ENCODE measurements around the gene MAP3K12.
"Not testable (repeated sequence)": the region's sequence is repeated elsewhere in the genome, so short reads cannot be mapped to it uniquely, and the experiment has no call there.

MAP3K12 gene

DNA sequence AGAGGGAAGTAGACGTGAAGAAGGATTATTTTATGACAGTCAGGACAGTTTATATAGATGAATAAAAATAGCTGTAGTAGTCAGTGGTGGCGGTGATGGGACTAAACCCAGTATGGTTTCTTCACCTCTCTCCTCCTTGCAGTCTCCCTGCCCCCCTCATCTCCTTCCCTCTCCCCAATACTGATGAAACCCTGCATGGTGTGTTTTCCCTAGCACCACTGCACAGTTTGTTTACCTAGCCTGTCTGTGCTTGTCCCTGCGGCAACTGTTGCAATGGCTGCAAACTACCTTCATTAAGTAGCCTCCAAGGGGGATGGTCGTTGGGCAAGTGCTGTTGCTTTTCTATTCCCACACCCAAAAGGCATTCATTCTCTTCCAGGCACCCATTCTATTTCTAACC lies 32.6 kb downstream of the MAP3K12 start:
- no peak for DNase-seq

DNA sequence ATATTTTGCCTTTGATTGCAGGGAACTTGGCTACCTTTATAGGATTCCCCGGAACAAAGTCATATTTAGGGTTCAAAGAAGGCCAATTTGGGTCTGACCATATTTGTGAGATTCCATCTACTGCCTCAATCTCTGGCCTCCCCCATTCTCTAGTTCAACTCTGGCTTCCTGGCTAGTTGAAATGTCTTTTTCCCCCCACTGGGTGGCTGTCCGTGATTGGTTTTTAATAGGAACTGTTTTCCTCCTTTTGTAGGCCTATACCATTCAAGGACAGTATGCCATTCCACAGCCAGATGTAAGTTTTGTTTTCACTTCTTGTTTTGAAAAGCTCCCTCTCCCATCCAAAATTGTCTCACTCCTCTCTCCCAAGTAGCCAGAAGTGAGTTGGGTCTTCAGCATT lies 33.6 kb downstream of the MAP3K12 start:
- DNase-seq = no peak

DNA sequence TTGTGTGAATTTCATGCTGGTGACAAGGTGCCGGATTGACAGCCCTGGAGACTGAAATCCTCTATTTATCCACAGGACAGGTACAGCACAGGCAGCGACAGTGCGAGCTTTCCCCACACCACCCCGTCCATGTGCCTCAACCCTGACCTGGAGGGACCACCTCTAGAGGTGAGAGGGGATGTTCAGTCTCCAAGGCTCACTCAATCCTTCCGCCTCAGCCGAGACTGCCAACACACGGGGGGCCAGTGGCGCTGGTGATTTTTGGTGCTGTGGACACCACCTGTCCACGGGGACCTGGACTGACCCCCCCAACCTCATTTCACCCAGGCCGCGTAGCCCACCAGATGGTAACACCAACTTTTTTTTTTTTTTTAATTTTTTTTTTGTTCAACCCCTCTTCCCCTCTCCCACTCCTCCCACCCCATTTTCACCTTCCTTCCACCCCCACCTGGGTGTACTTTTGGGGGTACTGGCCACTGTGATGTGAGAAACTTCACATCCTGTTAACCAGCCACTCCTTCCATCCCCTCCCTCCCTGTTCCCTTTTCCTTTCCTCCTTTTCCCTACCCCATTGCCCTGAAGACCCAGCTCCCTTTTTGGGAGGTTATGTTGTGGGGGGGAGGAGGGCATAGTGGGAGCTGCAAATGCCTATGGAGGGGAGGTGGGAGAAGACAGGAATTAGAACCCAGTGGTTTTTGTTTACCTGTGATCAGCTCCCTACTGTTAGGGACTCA lies 34.4 kb downstream of the MAP3K12 start:
- no peak for DNase-seq

DNA sequence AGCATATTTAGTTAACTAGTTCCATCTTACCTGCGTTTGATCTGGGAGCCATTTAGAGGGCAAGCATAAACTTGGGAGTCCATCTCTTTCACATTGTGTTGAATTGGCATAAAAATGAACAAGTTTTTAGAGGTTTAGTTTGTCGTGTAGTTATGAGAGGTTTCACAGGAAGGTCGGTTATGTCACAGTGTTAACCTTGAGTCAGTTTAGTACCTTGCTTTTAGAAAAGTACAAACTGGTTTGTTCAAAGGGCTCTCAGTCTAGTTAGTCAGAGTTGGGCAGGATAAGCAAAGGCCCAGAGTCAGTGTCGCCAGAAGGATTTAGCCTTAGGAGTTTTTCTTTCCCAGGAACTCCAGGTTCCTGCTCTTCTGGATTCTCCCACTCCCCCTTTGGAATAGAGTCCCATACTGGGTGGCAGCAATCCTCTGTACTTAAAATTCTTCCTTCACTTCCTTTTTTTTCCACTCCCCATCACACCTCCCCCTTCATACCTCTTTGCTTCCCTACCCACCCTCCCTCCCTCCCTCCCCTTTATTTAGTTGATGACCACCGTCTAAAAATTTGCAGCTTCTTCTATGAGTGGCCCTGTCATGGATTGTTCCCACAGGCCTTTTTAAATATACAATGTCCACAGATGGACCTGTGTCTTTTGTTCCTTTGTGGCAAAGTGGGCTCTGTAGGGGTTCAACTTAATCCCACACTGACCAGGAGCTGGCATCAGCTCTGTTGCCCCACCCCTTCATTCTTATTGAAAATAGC lies 35.3 kb downstream of the MAP3K12 start:
- DNase-seq = no peak

DNA sequence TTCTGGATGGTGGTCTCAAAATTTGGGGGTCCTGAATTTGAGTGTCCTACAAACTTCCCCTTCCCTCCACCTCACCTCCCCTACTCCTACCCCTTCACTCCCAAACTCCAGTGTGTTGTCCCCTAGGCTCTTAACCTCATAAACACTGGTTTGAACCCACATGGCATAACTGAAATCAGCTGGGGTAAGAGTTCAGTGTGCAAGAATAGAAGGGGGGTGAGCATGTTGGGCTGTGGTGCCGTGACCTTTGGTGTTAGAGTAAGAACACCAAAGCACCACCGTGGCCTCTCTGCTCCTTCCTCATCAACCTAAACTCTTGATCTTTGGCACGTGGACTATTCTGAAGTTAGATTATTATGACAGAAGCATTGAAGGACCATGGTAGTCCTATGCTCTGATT lies 36.3 kb downstream of the MAP3K12 start:
- DNase-seq = no peak

DNA sequence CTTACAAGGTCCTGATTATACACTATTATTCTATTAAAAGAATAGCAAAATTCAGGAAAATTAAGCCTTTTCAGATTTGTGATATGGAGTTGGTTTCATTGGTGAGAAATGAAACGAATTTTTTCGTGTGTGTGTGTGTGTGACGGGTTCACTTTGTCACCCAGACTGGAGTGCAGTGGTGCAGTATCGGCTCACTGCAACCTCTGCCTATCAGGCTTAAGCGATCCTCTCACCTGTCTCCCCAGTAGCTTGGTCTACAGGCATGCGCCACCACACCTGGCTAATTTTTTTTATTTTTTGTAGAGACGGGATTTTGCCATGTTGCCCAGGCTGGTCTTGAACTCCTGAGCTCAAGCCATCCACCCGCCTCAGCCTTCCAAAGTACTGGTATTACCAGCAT lies 37.7 kb downstream of the MAP3K12 start:
- no peak for DNase-seq

DNA sequence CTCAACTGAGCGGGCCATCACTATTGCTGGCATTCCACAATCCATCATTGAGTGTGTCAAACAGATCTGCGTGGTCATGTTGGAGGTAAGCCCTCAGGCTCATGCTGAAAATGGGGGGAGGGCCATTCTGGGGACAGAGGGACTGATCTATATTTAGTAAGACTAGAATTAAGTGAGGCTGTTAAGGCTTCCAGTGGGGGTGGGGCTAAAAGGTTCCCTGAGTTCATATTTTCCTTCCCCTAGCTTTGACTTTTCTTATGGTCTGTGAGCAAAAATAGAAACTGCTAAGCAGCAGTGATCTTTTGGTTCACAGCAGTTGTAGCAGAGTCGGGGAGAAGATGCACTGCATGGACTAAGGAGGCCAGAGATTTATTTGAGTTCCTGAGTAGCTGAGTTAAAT lies 38.2 kb downstream of the MAP3K12 start:
- no peak for DNase-seq

DNA sequence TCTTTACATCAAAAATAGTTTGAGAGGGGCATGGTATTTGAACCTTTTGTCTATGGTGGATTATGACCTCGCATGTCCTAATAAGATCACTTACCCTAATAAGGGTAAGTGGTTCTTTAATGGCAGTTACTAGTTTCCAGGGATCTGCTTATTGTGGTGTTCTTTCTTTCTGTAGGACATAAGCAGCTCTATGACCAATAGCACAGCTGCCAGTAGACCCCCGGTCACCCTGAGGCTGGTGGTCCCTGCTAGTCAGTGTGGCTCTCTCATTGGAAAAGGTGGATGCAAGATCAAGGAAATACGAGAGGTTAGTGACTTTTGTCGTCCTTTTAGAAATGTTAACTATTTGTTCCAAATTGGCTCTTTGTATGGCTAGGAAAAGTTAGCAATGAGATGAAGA lies 40.2 kb downstream of the MAP3K12 start:
- DNase-seq = no peak

DNA sequence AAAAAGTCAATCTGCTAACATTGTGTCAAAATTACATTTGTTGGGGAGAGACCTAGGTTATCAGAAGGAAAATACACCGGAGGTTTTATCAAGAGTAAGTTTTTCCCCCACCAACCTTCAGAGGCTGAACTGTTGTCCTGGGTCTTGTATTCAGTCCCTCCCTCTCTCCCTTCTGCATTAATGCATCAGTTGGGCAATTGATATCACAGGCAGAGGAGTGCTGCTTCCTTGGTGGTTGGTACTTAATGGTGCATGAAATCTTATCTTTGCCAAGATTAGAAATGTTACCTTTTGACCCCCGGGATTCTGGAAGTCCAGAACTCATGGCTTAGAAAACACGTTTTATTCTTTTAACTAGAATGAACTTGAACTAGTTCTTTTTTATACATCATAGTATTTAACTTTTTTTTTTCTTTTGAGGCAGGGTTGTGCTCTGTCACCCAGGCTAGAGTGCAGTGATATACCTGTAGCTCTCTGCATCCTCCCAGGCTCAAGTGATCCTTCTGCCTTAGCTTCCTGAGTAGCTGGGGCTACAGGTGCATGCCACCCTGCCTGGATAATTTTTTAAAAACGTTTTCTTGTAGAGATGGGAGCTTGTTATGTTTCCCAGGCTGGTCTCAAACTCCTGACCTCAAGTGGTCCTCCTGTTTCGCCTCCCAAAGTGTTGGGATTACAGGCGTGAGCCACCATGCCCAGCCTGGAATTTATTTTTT lies 42.4 kb downstream of the MAP3K12 start:
- no peak for DNase-seq

DNA sequence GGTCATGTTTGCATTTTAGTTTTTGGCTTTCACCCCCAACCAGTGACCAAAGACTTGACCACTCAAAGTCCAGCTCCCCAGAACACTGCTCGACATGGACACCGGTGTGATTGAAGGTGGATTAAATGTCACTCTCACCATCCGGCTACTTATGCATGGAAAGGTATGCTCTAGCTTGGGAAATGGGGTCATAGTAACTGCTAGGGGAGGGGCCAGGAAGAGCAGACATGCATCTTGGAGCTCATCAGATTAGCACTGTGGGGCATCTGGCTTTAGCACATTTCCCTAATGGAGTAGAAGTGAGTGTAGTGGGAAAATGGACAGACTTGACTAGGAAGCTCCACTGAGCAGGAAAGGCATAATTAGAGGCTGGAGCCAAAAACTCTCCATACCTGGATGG lies 44.6 kb downstream of the MAP3K12 start:
- peak in 1 of 2 experiments; percentile 37 for DNase-seq

DNA sequence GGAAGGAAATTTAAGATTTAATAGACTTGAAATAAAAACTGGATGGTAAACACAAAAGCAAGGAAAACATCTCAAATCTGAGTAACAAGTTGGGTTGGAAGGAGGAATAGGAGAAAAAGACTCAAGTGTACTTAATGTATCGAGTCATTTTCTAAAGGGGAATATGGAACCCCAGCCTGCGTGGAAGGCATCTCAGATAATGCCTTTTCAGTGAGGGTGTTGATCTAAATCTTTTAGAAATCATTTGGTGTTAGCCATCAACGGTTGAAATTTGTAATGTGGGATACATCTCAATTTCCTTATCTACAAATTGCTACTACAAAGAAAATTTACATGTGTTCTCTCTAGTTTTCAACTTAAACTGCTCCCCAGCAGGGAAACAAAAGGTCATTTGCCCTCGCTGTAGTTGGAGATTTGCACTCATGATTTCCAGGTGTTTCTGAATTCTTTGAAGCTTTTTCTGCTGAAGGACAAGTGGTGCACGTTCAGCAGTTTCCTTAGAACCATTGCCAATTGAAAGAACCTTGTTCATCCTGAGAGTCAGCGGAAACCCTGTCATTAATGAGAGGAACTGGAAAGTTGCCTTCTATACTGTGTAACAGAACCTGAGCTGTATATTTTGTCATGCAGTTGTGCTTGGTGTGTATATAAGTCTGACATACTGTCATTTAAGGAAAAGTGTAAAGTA lies 45.2 kb downstream of the MAP3K12 start:
- DNase-seq = no peak

DNA sequence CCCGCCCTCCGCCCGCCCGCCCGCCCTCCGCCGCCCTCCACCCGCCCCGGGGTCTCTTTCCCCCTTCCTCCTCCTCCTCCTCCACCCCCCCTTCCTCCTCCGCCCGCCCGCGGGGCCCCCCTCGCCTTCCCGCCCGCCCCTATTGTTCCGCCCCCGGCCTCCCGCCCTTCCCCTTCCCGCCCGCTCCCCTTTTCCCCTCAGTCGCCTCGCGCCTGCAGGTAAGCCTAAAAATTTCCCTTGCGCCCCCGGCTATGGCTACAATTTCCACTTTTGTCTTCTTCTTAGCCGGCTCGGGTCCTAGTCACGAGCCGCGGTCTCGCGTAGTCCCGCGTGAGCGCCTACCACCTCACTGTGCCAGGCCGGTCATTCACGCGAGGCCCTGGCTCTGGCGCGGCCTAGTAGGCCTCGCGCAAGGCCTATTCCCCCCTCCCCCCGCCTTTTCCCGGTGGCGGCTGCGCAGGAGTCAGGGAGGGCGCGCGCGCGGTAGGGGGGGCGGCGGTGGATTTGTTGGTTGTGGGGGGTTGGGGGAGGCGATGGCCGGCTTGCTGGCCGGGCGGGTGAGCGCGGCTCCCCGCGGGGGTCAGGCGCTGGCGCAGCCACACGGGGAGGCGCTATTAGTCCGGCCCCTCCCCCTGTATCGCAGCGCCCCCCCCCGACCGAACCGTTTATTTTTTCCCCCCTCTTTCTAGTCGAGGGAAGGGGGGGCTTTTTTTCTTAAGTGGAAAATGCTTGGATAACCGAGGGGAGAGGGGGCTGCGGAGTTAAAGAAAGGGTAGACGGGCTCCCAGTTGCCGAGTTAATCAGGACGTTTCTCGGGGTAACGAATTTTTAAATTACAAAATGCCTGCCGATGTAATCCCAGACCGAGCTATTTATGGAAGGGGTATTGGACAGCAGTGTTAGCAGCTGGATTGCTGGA lies 46.8 kb downstream of the MAP3K12 start:
- peak; percentile 54 to 77 for DNase-seq

DNA sequence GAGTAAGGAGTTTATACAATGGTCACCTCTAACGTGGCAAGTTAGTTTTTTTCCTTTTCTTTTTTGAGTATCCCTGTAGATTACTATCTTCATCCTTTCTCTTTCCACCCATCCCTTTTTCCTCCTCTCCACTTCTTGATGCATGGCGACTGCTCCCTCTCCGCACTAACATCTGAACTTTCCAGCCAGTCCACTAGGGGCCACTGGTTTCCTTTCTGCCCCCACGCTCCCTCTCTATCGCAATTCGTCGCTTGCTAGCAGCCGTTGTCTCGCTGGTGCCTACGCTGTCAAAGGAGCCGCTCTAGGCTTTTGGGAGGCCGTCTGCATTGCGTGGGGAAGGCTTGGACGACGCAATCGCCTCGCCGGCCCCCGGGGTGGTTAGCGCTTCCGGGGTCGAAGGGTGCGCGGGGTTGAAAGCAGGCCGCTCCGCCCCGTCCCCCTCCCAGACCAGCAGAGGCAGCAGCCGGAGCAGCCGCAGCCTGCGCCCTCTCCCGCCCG lies 47.5 kb downstream of the MAP3K12 start, which contains the start of gene PCBP2:
TSS of gene PCBP2 (plus strand) at position 442 of the 498 bp plus-strand sequence. CDS start 2,699 bp downstream, outside the sequence.
- peak; percentile 97 to 98 for DNase-seq

DNA sequence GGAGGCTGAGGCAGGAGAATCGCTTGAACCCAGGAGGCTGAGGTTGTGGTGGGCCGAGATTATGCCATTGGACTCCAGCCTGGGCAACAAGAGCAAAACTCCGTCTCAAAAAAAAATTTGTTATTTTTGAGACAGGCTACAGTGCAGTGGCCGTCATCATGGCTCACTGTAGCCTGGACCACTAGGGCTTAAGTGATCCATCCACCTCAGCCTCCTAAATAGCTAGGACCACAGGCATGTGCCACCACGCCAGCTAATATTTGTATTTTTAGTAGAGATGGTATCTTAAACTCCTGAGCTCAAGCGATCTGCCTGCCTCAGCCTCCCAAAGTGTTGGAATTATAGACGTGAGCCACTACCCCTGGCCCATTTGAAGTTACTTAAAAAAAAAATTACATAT lies 48.3 kb downstream of the MAP3K12 start:
- DNase-seq = no peak

DNA sequence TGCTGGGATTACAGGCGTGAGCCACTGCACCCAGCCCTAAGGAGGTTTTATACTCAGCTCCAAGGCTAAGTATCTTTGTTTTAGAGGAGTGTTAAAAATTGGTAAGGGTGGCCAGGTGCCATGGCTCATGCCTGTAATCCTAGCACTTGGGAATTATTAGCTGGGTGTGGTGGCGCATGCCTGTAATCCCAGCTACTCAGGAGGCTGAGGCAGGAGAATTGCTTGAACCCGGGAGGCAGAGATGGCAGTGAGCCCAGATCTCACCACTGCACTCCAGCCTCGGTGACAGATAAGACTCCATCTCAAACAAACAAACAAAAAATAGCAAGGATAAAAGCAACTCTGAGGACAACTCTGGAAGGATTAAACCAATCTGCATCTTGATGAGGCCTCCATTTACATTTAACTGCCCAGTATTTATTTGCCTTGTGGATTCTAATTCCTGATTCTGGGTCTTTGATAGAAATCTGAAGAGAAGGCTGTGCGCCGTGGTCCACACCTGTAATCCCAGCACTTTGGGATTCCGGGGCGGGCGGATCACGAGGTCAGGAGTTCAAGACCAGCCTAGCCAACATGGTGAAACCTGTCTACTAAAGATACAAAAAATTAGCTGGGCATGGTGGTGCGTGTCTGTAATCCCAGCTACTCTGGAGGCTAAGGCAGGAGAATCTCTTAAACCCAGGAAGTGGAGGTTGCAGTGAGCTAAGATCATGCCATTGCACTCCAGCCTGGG lies 54.5 kb downstream of the MAP3K12 start:
- DNase-seq = not testable (repeated sequence)

DNA sequence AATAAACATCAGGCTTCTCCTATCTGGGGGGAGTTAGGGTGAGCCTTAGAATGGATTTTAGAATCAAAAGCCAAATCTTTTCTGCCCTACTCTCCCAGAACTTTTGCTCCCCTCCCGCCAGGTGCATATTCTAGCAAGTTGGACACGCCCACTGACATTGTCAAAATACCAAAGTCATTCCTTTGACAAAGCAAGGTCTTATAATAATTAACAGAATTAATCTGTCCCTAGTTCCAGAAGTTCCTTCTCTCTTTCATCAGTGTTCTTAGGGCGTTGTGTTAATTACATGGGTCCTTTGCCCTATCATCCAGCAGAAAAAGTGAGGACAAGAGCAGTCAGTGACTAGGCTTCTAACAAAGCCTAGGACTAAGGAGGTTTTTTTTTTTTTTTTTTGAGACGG lies 55.3 kb downstream of the MAP3K12 start:
- no peak for DNase-seq

DNA sequence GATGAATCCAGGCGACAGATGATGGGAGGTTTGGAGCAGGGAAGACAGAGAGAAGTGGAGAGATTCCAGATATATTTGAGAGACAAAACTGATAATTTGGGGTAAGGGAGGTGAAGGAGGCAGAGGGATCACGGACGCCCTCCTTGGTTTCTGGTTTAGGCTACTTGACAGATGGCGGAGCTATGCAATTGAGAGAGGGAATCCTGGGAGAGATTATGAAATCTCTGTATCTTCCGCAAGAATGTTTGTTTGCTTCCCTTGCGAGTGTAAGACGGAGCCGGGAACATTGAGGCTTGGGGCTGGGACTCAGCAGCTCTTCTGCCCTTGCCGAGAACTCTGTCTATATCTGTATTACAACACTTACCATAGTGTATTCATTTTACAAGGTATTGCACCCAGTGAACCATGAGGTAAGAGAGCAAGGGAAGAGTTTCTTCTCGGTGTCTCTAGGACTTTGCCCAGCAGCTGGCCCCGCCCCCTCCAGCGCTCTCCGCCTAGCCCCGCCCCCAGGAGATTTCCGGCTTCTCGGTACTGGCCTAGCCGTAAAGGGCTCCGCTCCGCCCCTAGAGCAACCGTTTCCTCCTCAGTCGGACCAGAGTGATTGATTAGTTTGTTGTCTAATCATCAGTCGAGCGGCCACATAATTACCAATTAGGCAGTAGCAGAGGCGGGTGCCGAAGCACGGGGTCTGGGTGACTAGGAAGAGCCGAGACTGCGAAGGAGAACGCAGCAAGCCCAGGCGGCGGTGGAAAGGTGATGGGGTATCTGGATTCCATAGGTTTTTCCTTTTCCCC lies 58.0 kb downstream of the MAP3K12 start, which contains the start of gene PRR13:
TSS of gene PRR13 (plus strand) at position 695 of the 794 bp plus-strand sequence. CDS start 981 bp downstream, outside the sequence.
- DNase-seq = peak; percentile 95 to 99

DNA sequence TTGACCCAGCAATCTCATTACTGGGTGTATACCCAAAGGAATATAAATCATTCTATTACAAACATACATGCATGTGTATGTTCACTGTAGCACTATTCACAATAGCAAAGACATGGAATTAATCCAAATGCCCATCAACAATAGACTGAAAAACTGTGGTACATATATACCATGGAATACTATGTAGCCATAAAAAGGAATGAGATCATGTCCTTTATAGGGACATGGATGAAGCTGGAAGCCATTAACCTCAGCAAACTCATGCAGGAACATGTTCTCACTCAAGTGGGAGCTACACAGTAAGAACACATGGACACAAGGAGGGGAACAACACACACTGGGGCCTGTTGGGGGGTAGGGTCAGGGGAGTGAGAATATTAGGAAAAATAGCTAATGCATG lies 59.7 kb downstream of the MAP3K12 start:
- not testable (repeated sequence) for DNase-seq

DNA sequence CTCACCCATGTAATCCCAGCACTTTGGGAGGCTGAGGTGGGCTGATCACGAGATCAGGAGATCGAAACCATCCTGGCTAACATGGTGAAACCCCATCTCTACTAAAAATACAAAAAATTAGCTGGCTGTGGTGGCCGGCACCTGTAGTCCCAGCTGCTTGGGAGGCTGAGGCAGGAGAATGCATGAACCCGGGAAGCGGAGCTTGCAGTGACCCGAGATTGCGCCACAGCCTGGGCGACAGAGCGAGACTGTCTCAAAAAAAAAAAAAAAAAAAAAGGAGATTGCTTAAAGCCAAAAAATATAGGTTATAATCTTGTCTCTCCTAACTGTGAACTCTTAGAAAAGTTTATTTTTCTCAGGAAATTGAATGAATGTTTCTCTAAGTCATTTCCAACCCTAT lies 63.9 kb downstream of the MAP3K12 start:
- DNase-seq = not testable (repeated sequence)

DNA sequence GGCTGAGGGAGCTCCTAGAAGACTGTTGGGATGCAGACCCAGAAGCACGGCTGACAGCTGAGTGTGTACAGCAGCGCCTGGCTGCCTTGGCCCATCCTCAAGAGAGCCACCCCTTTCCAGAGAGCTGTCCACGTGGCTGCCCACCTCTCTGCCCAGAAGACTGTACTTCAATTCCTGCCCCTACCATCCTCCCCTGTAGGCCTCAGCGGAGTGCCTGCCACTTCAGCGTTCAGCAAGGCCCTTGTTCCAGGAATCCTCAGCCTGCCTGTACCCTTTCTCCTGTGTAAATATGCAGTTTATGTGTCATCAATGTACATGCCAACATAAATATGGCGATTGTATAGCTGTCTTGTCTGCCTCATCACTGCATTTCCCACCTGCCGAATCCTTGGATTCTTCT lies 68.1 kb downstream of the MAP3K12 start:
- no peak for DNase-seq
